H1 (cell line): Measurements from ENCODE around the gene PIWIL1. TPM values are rescaled to one million over a fixed set of nuclear protein-coding genes. Genes with fewer than 3 reads are reported as not detected.

Experiments used
- CTCF ChIA-PET: fragments of 300-600 bp; sonication (Branson Sonifier 250); formaldehyde crosslinking; loops from one replicate; lab custom pipeline; 2021; ENCODE audit not compliant: partially characterized antibody; lab: Charles Lee
- POLR2A ChIA-PET: fragments of 300-600 bp; sonication (Branson Sonifier 250); formaldehyde crosslinking; loops from one replicate; lab custom pipeline; 2021; ENCODE audit warnings: inconsistent platforms; ENCODE audit not compliant: partially characterized antibody; lab: Charles Lee
- DNase-seq, 2 experiments: peaks; one replicate each; pipeline versions ENCODE4 v3.0.0 to v3.0.0-alpha.2; 2010 to 2022; ENCODE audit warnings: low spot score in 2 of 2, low read depth in 1 of 2, mixed read lengths in 1 of 2
- FAIRE-seq: peaks from 2 replicates; lab custom pipeline; 2011; peaks lifted over from hg19 to GRCh38; lab: Jason Lieb, UNC
- H2AFZ ChIP-seq: 2 replicates; pipeline ENCODE4 v1.8.1; 2012; ENCODE audit warnings: low read length, inconsistent platforms
- H2AK5ac ChIP-seq: 2 replicates; pipeline ENCODE4 v1.6.1; 2013; ENCODE audit warnings: low read depth, low read length
- H2BK120ac ChIP-seq: replicated peaks from 2 replicates; pipeline ENCODE3; 2013; ENCODE audit warnings: low read depth, low read length, inconsistent platforms
- H2BK12ac ChIP-seq: 2 replicates; pipeline ENCODE4 v1.6.1; 2013; ENCODE audit warnings: low read depth, low read length
- H2BK15ac ChIP-seq: 2 replicates; pipeline ENCODE4 v1.6.1; 2013; ENCODE audit warnings: low read length
- H2BK20ac ChIP-seq: 2 replicates; pipeline ENCODE4 v1.6.1; 2013; ENCODE audit warnings: low read length
- H2BK5ac ChIP-seq: 2 replicates; pipeline ENCODE4 v1.6.1; 2013; ENCODE audit warnings: low read depth, low read length
- H3K14ac ChIP-seq: 2 replicates; pipeline ENCODE4 v1.6.1; 2013; ENCODE audit warnings: inconsistent platforms; ENCODE audit not compliant: insufficient read length
- H3K18ac ChIP-seq: 2 replicates; pipeline ENCODE4 v1.6.1; 2013; ENCODE audit warnings: low read length; ENCODE audit errors: extremely low read depth
- H3K23ac ChIP-seq: 2 replicates; pipeline ENCODE4 v1.6.1; 2013; ENCODE audit warnings: inconsistent platforms; ENCODE audit not compliant: insufficient read length
- H3K23me2 ChIP-seq: 2 replicates; pipeline ENCODE4 v1.6.1; 2013; ENCODE audit warnings: low read depth, low read length
- H3K27ac ChIP-seq: 2 replicates; pipeline ENCODE4 v1.6.1; 2011; ENCODE audit warnings: low read depth, low read length, inconsistent platforms
- H3K27me3 ChIP-seq, 4 experiments: replicated peaks in 1 of 4; 1 replicate in 1 of 4; 2 replicates in 3 of 4; pipeline versions ENCODE4 v1.6.1 to v1.8.1; 2011 to 2013; ENCODE audit warnings: low read length in 3 of 4, mild to moderate bottlenecking in 3 of 4, inconsistent platforms in 2 of 4, mixed read lengths in 2 of 4, moderate library complexity in 1 of 4; ENCODE audit not compliant: control insufficient read depth in 3 of 4, insufficient read depth in 3 of 4; ENCODE audit errors: extremely low read depth in 1 of 4
- H3K36me3 ChIP-seq, 4 experiments: 2 replicates each; pipeline versions ENCODE4 v1.6.1 to v1.8.1; 2011 to 2013; ENCODE audit warnings: mild to moderate bottlenecking in 4 of 4, low read length in 3 of 4, moderate library complexity in 2 of 4, control low read depth in 1 of 4, inconsistent platforms in 1 of 4; ENCODE audit not compliant: insufficient read depth in 4 of 4, control insufficient read depth in 2 of 4
- H3K4ac ChIP-seq: replicated peaks from 2 replicates; pipeline ENCODE3; 2013; ENCODE audit warnings: low read length, low read depth, mixed read lengths, inconsistent platforms; ENCODE audit not compliant: insufficient read length
- H3K4me1 ChIP-seq, 4 experiments: replicated peaks in 1 of 4; 1 replicate in 1 of 4; 2 replicates in 3 of 4; pipeline versions ENCODE4 v1.6.1 to v1.8.1; 2011 to 2013; ENCODE audit warnings: low read length in 3 of 4, inconsistent platforms in 2 of 4, mixed read lengths in 1 of 4; ENCODE audit not compliant: insufficient read depth in 4 of 4, control insufficient read depth in 3 of 4
- H3K4me2 ChIP-seq, 2 experiments: 2 replicates each; pipeline versions ENCODE4 v1.6.1 to v1.8.1; 2011 to 2013; ENCODE audit warnings: low read depth in 2 of 2, low read length in 2 of 2, control low read depth in 1 of 2, inconsistent platforms in 1 of 2, mild to moderate bottlenecking in 1 of 2; ENCODE audit not compliant: insufficient read depth in 1 of 2
- H3K4me3 ChIP-seq, 4 experiments: fragments of 200-600, 300-600 bp in 1 of 4; sonication (generic), shearing (Covaris generic), sonication (Bioruptor Twin) in 1 of 4; 2 replicates each; pipeline versions ENCODE4 v1.5.1 to v1.8.1; 2011 to 2016; ENCODE audit warnings: low read length in 4 of 4, low read depth in 3 of 4, control low read depth in 2 of 4, inconsistent platforms in 2 of 4, mild to moderate bottlenecking in 2 of 4, mixed read lengths in 1 of 4, moderate library complexity in 1 of 4; ENCODE audit not compliant: insufficient read depth in 2 of 4; ENCODE audit errors: extremely low read depth in 1 of 4
- H3K56ac ChIP-seq: replicated peaks from 2 replicates; pipeline ENCODE3; 2013; ENCODE audit warnings: low read depth, mild to moderate bottlenecking, mixed read lengths, low read length, inconsistent platforms; ENCODE audit not compliant: insufficient read length
- H3K79me1 ChIP-seq: 2 replicates; pipeline ENCODE4 v1.6.1; 2013; ENCODE audit warnings: low read depth, low read length, control low read depth
- H3K79me2 ChIP-seq, 2 experiments: 2 replicates each; pipeline versions ENCODE4 v1.6.1 to v1.8.1; 2012 to 2013; ENCODE audit warnings: low read length in 2 of 2, mild to moderate bottlenecking in 2 of 2, inconsistent platforms in 1 of 2; ENCODE audit not compliant: insufficient read depth in 2 of 2, control insufficient read depth in 1 of 2
- H3K9ac ChIP-seq, 4 experiments: replicated peaks in 1 of 4; 1 replicate in 1 of 4; 2 replicates in 3 of 4; pipeline versions ENCODE4 v1.6.1 to v1.8.1; 2011 to 2013; ENCODE audit warnings: low read depth in 3 of 4, low read length in 3 of 4, control low read depth in 2 of 4, mild to moderate bottlenecking in 2 of 4, moderate library complexity in 2 of 4, inconsistent platforms in 1 of 4; ENCODE audit errors: extremely low read depth in 1 of 4
- H3K9me3 ChIP-seq, 2 experiments: 2 replicates each; pipeline versions ENCODE4 v1.6.1 to v1.8.1; 2012 to 2013; ENCODE audit warnings: mild to moderate bottlenecking in 2 of 2, moderate library complexity in 2 of 2, control low read depth in 1 of 2, inconsistent platforms in 1 of 2, low read depth in 1 of 2, low read length in 1 of 2, mixed read lengths in 1 of 2; ENCODE audit not compliant: insufficient read depth in 2 of 2
- H4K20me1 ChIP-seq, 2 experiments: replicated peaks in 1 of 2; 2 replicates each; pipeline versions ENCODE3 to v1.8.1; 2011 to 2013; ENCODE audit warnings: inconsistent platforms in 2 of 2, low read length in 2 of 2, mild to moderate bottlenecking in 1 of 2; ENCODE audit not compliant: insufficient read depth in 2 of 2, control insufficient read depth in 1 of 2
- H4K5ac ChIP-seq: 2 replicates; pipeline ENCODE4 v1.6.1; 2013; ENCODE audit warnings: low read length, low read depth, mixed read lengths, inconsistent platforms; ENCODE audit not compliant: insufficient read length
- H4K8ac ChIP-seq: 2 replicates; pipeline ENCODE4 v1.8.0; 2013; ENCODE audit warnings: mild to moderate bottlenecking, moderate library complexity, low read length, inconsistent platforms; ENCODE audit not compliant: insufficient read depth; ENCODE audit errors: extremely low read depth
- H4K91ac ChIP-seq: replicated peaks from 2 replicates; pipeline ENCODE3; 2013; ENCODE audit warnings: low read length, mixed read lengths, inconsistent platforms; ENCODE audit not compliant: insufficient read length
- CEBPB ChIP-seq: IDR thresholded peaks from 2 replicates; pipeline ENCODE4 v1.6.1; 2012; ENCODE audit warnings: low read depth, low read length
- JUND ChIP-seq: IDR thresholded peaks from 2 replicates; pipeline ENCODE4 v1.6.1; 2011; ENCODE audit warnings: mild to moderate bottlenecking, improper control_type of control experiment, low read length
- WGBS, 2 experiments: shearing (Covaris generic) in 1 of 2; methylation state at CpG; one replicate each; pipeline versions ENCODE4 v1.1.6 to v1.1.7; 2013 to 2015; ENCODE audit warnings: low lambda C conversion rate in 2 of 2, mixed read lengths in 2 of 2, inconsistent platforms in 1 of 2, low coverage in 1 of 2, missing lambda C conversion rate in 1 of 2; ENCODE audit not compliant: insufficient replicate concordance in 2 of 2, insufficient coverage in 1 of 2, insufficient read length in 1 of 2; ENCODE audit errors: extremely low coverage in 1 of 2, missing lambda C conversion rate in 1 of 2; 5-methylcytosine and 5-hydroxymethylcytosine counted together
- polyA plus RNA-seq, 7 experiments: library from polyadenylated mRNA; depleted of rRNA in 3 of 7; stranded (reverse) in 5 of 7; unstranded in 2 of 7; fragments of >200 nt in 5 of 7; fragments of 200-250 nt in 2 of 7; gene quantifications; 1 replicate in 5 of 7; 2 replicates in 1 of 7; 4 replicates in 1 of 7; pipeline versions ENCODE4 v1.2.1 to v1.2.3, GENCODE V29; 2011 to 2013; ENCODE audit warnings: missing spikeins in 2 of 7, mixed read lengths in 2 of 7
- total RNA-seq: library from RNA; stranded (reverse); fragmentation: NEBNext Ultra II Directional; extraction: Animal tissue kit (Norgen Biotek cat#: 25700); gene quantifications from 2 replicates; pipeline ENCODE4 v1.2.1, GENCODE V29; 2021
- TF ChIP-seq, protein P1 (sequence below): IDR thresholded peaks from 2 replicates; pipeline ENCODE4 v1.6.1; 2012; ENCODE audit warnings: inconsistent platforms

PIWIL1 gene
- total and polyA plus RNA-seq, 2 of the 8 experiments (the other 6 are each of a cell fraction or from before 2014, with no cell fraction given): not detected

DNA sequence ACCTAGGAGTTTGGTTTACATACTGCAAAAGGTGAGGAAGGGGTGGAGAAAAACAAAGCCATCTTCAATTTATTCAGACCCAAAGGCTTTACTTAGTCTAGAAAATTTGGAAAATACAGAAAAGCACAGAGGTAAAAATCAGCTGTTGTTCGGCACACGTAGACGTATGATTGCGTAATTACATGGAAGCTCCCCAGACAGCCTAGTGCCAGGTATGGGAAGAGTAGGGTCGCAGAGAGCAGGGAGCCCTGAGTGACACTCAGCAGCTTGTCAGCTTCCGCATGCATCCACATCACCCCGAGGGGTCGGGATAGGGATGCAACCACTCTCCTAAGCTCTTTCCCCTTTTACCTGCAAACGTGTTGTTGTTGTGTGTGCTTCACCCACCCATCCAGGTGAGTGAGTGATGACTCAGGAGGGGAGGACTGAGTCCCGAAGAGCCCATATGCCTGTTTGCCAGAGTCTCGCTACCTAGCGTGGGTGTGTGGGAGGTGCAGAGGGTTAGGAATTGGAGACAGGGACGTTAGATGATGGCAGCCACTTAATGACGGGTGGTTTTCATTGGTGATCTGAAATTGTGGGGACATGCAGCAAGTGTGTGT is 20.1 kb downstream of the PIWIL1 start:
- H3K27ac ChIP-seq: no peak overlapping the region
- H3K9me3 ChIP-seq: no peaks in the 10 kb centered on the region
- no peak overlapping the region for H3K18ac ChIP-seq
- H4K8ac ChIP-seq: no peak overlapping the region
- H3K14ac ChIP-seq: no peak overlapping the region
- WGBS, 2 experiments: 76% methylated on average over 14 of the region's 14 CpGs; no CpG with 5 or more reads in 1 of the 2 experiments
- H2BK120ac ChIP-seq: no peak overlapping the region
- H3K4me3 ChIP-seq: no peak overlapping the region
- FAIRE-seq: no peak
- no peaks in the 10 kb centered on the region for H3K27me3 ChIP-seq
- H3K23ac ChIP-seq: no peak overlapping the region
- H3K23me2 ChIP-seq: no peaks in the 10 kb centered on the region; the same call in 1 of the 2 replicates
- TF ChIP-seq JUND (no peak), CEBPB (peak; percentile 88)
- TF ChIP-seq, protein P1, sequence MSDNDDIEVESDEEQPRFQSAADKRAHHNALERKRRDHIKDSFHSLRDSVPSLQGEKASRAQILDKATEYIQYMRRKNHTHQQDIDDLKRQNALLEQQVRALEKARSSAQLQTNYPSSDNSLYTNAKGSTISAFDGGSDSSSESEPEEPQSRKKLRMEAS: no peak
- TF ChIP-seq, all 59 proteins: peak for 1
- Histone ChIP-seq H3K56ac (no peak overlapping the region), H2BK12ac (no peak overlapping the region), H3K4ac (no peak overlapping the region), H2BK15ac (no peak overlapping the region), H2BK20ac (no peak overlapping the region), H3K79me1 (no peaks in the 10 kb centered on the region), H3K36me3 (no peaks in the 10 kb centered on the region), H3K9ac (no peak overlapping the region), H2AFZ (no peak overlapping the region), H3K4me2 (no peak overlapping the region), H2BK5ac (no peak overlapping the region), H4K20me1 (peaks cover 0 to 2% of the 10 kb centered on the region in 2 experiments), H3K4me1 (no peaks in the 10 kb centered on the region), H2AK5ac (no peak overlapping the region), H3K79me2 (no peaks in the 10 kb centered on the region), H4K5ac (no peak overlapping the region), H4K91ac (no peak overlapping the region)
- ChIA-PET CTCF (interaction anchor here (0.8 to 1.7 kb wide), 2 partner anchors 7 to 22 kb away, joined by 3 read pairs; no protein-coding TSS in a partner anchor), POLR2A (no interaction called here)
- DNase-seq: no peak
